Measurements from ENCODE around the gene MFAP3.
A peak's percentile ranks its signal among the peaks of the same experiment; 100 is the strongest.
"Not testable (repeated sequence)": the region's sequence is repeated elsewhere in the genome, so short reads cannot be mapped to it uniquely, and the experiment has no call there.

MFAP3 gene

DNA sequence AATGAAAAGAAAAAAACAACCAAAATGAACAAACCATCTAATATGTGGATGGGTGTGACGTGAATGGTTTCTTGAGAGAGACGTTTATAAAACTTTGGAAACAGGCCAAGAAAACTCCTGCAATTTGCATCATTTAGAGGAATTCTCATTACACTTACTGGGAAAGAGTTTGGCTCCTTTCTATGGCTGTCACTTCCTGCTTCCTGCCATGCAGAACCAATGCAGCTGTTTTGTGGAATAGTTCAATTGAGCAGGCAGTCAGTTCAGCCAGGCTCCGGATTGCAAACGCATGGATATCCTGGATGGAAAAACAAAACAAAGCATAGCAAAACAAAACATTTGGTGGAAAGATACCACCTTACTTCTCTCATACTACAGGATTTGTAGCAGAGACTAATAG, 36.7 kb upstream of the MFAP3 start:
- DNase-seq (ENCODE audit: low read depth): peak; percentile 30

GRCh38 chr5:154002511-154003020, 36.2 kb upstream of the MFAP3 start:
- no peak for DNase-seq (ENCODE audit: low read depth)
- TF ChIP-seq, protein P1, sequence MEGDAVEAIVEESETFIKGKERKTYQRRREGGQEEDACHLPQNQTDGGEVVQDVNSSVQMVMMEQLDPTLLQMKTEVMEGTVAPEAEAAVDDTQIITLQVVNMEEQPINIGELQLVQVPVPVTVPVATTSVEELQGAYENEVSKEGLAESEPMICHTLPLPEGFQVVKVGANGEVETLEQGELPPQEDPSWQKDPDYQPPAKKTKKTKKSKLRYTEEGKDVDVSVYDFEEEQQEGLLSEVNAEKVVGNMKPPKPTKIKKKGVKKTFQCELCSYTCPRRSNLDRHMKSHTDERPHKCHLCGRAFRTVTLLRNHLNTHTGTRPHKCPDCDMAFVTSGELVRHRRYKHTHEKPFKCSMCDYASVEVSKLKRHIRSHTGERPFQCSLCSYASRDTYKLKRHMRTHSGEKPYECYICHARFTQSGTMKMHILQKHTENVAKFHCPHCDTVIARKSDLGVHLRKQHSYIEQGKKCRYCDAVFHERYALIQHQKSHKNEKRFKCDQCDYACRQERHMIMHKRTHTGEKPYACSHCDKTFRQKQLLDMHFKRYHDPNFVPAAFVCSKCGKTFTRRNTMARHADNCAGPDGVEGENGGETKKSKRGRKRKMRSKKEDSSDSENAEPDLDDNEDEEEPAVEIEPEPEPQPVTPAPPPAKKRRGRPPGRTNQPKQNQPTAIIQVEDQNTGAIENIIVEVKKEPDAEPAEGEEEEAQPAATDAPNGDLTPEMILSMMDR (conservative IDR thresholded peaks at IDR 0.05; ENCODE audit: control insufficient read depth, insufficient read depth, low read depth, low read length): no peak
- H3K4me3 ChIP-seq (ENCODE audit: control insufficient read depth, low read depth, low read length): no peak overlapping the region

More for the DNA sequence above, 36.7 kb upstream of the MFAP3 start:
- H3K4me3 ChIP-seq (ENCODE audit: control insufficient read depth, low read depth, low read length): no peak overlapping the region
- TF ChIP-seq, protein P1 (conservative IDR thresholded peaks at IDR 0.05; ENCODE audit: control insufficient read depth, insufficient read depth, low read depth, low read length): no peak

GRCh38 chr5:154005648-154006047, 33.1 kb upstream of the MFAP3 start:
- DNase-seq (ENCODE audit: low read depth): no peak
- TF ChIP-seq, protein P1 (conservative IDR thresholded peaks at IDR 0.05; ENCODE audit: control insufficient read depth, insufficient read depth, low read depth, low read length): no peak
- H3K4me3 ChIP-seq (ENCODE audit: control insufficient read depth, low read depth, low read length): no peak overlapping the region

DNA sequence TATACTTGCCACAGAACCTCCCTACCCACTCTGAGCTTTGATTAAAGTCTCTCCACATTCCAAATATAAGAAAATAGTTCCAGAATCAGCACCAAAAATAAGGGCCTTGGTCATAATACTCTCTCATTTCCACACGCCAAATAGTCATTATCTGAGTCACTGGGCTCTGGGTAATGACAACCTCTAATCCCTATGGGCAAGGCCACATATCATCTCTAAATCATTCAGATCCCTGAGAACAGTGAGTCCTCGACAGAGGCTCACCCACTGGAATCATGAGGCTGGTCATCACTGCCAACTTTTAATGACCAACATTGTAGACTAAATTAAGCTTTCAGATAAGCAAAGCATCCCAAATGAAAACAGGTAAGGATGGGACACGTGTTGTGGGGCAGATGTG, 28.1 kb upstream of the MFAP3 start:
- DNase-seq (ENCODE audit: low read depth): peak; percentile 49
- TF ChIP-seq, protein P1 (conservative IDR thresholded peaks at IDR 0.05; ENCODE audit: control insufficient read depth, insufficient read depth, low read depth, low read length): no peak

GRCh38 chr5:154015071-154015693, 23.6 kb upstream of the MFAP3 start:
- no peak for DNase-seq (ENCODE audit: low read depth)
- H3K4me3 ChIP-seq (ENCODE audit: control insufficient read depth, low read depth, low read length): no peak overlapping the region
- TF ChIP-seq, protein P1 (conservative IDR thresholded peaks at IDR 0.05; ENCODE audit: control insufficient read depth, insufficient read depth, low read depth, low read length): no peak

More for the DNA sequence above, 28.1 kb upstream of the MFAP3 start:
- no peak overlapping the region for H3K4me3 ChIP-seq (ENCODE audit: control insufficient read depth, low read depth, low read length)

DNA sequence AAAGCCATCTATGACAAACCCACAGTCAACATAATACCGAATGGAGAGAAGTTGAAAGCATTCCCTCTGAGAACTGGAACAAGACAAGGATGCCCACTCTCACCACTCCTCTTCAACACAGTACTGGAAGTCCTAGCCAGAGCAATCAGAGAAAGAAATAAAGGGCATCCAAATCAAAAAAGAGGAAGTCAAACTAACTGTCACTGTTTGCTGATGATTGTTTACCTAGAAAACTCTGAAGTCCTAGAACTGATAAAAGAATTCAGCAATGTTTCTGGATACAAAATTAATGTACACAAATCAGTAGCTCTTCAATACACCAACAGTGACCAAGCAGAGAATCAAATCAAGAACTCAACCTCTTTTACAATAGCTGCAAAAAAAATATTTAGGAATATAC, 19.8 kb upstream of the MFAP3 start:
- not testable (repeated sequence) for H3K4me3 ChIP-seq (ENCODE audit: control insufficient read depth, low read depth, low read length); DNase-seq (ENCODE audit: low read depth)

DNA sequence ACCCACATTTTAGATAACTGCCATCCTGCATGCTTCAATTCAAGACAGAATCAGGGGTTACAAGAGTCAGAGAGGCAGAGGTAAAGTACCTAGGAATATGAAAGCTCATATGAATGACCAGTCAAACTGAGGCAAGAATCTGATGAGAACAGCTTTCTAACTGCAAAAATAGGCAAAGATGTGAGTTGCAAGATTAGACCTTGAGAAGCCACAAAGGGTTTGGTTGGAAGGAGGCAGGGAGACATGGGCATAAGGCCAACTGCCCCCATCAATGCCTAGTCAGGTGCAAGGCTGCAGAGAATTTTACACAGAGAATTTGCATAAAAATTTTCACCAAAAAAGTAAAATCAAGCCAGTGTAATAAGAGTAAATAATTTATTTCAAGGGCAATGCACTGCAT, 12.8 kb upstream of the MFAP3 start:
- TF ChIP-seq, protein P1 (conservative IDR thresholded peaks at IDR 0.05; ENCODE audit: control insufficient read depth, insufficient read depth, low read depth, low read length): no peak
- H3K4me3 ChIP-seq (ENCODE audit: control insufficient read depth, low read depth, low read length): no peak overlapping the region
- no peak for DNase-seq (ENCODE audit: low read depth)

Measured in fibroblast of mammary gland (primary cell).